ENCODE data around the gene SNED1. TPM values are rescaled to one million over a fixed set of nuclear protein-coding genes. Genes with fewer than 3 reads are reported as not detected.

The SNED1 gene
- total and polyA plus RNA-seq, 2 experiments from 2014 or later = 6.1 to 29.4 TPM

- TF ChIP-seq EZH2phosphoT487 (IDR thresholded peaks at IDR 0.05; ENCODE audit: insufficient read depth, low read depth) (no peak), EZH2 (IDR thresholded peaks at IDR 0.05; ENCODE audit: insufficient read depth, poor library complexity, severe bottlenecking) (no peak)
- H3K9me3 ChIP-seq (ENCODE audit: low read depth) = no peaks in the 10 kb centered on the region
- H4K20me1 ChIP-seq (ENCODE audit: insufficient read depth) = no peaks in the 10 kb centered on the region
- no peak for DNase-seq
- no peak overlapping the region for H3K9ac ChIP-seq
- H3K4me1 ChIP-seq (ENCODE audit: insufficient read depth) = no peaks in the 10 kb centered on the region
- WGBS, 2 experiments (ENCODE audit: low coverage in 1 of 2, low lambda C conversion rate in 2 of 2, missing lambda C conversion rate in 2 of 2) = 94% methylated on average over 24 of the region's 24 CpGs
- no peaks in the 10 kb centered on the region for H3K36me3 ChIP-seq (ENCODE audit: low read depth)
- H3K4me2 ChIP-seq (ENCODE audit: unreplicated experiment) = no peak overlapping the region
- no peaks in the 10 kb centered on the region for H3K27me3 ChIP-seq (replicated peaks; ENCODE audit: insufficient read depth)
- H3K9me2 ChIP-seq (ENCODE audit: insufficient read depth) = no peaks in the 10 kb centered on the region
- in situ Hi-C loops (cut with MboI) = no loop called here
- no peak overlapping the region for H2AFZ ChIP-seq
- no peaks in the 10 kb centered on the region for H3K79me2 ChIP-seq (ENCODE audit: insufficient read depth)
- H3K4me3 ChIP-seq = no peak overlapping the region
- H3F3A ChIP-seq (ENCODE audit: insufficient read depth) = no peaks in the 10 kb centered on the region
- no peak overlapping the region for H3K27ac ChIP-seq
Observed at GRCh38 chr2:241139531-241140444, 141.4 kb downstream of the SNED1 start.

- WGBS, 2 experiments (ENCODE audit: low coverage in 1 of 2, low lambda C conversion rate in 2 of 2, missing lambda C conversion rate in 2 of 2) = 92 to 95% methylated on average over 10 of the region's 10 CpGs
- H3K36me3 ChIP-seq (ENCODE audit: low read depth) = no peaks in the 10 kb centered on the region
Observed at GRCh38 chr2:241140445-241140840, 142.0 kb downstream of the SNED1 start.

GRCh38 chr2:241141214-241141770 is 142.9 kb downstream of the SNED1 start:
- no peaks in the 10 kb centered on the region for H3K27me3 ChIP-seq (replicated peaks; ENCODE audit: insufficient read depth)
- no peak overlapping the region for H3K4me2 ChIP-seq (ENCODE audit: unreplicated experiment)
- no peaks in the 10 kb centered on the region for H3K79me2 ChIP-seq (ENCODE audit: insufficient read depth)
- in situ Hi-C loops (cut with MboI) = no loop called here
- no peak overlapping the region for H2AFZ ChIP-seq
- no peak overlapping the region for H3K9ac ChIP-seq
- no peaks in the 10 kb centered on the region for H3F3A ChIP-seq (ENCODE audit: insufficient read depth)
- no peaks in the 10 kb centered on the region for H3K9me2 ChIP-seq (ENCODE audit: insufficient read depth)
- H3K4me3 ChIP-seq = no peak overlapping the region
- DNase-seq = no peak
- TF ChIP-seq EZH2phosphoT487 (IDR thresholded peaks at IDR 0.05; ENCODE audit: insufficient read depth, low read depth) (no peak), EZH2 (IDR thresholded peaks at IDR 0.05; ENCODE audit: insufficient read depth, poor library complexity, severe bottlenecking) (no peak)
- 97 to 98% methylated on average over 11 to 14 of the region's 14 CpGs for WGBS, 2 experiments (ENCODE audit: low coverage in 1 of 2, low lambda C conversion rate in 2 of 2, missing lambda C conversion rate in 2 of 2)
- H4K20me1 ChIP-seq (ENCODE audit: insufficient read depth) = no peaks in the 10 kb centered on the region
- H3K27ac ChIP-seq = no peak overlapping the region
- H3K36me3 ChIP-seq (ENCODE audit: low read depth) = no peaks in the 10 kb centered on the region
- H3K9me3 ChIP-seq (ENCODE audit: low read depth) = no peaks in the 10 kb centered on the region
- no peaks in the 10 kb centered on the region for H3K4me1 ChIP-seq (ENCODE audit: insufficient read depth)

More at GRCh38 chr2:241140445-241140840, 142.0 kb downstream of the SNED1 start:
- H3K9ac ChIP-seq = no peak overlapping the region
- H3K4me2 ChIP-seq (ENCODE audit: unreplicated experiment) = no peak overlapping the region
- H3K27ac ChIP-seq = no peak overlapping the region
- no peaks in the 10 kb centered on the region for H3K9me3 ChIP-seq (ENCODE audit: low read depth)
- H4K20me1 ChIP-seq (ENCODE audit: insufficient read depth) = no peaks in the 10 kb centered on the region
- H3K27me3 ChIP-seq (replicated peaks; ENCODE audit: insufficient read depth) = no peaks in the 10 kb centered on the region
- no peak for TF ChIP-seq EZH2 (IDR thresholded peaks at IDR 0.05; ENCODE audit: insufficient read depth, poor library complexity, severe bottlenecking)
- no peak for DNase-seq
- H3K79me2 ChIP-seq (ENCODE audit: insufficient read depth) = no peaks in the 10 kb centered on the region
- no peak overlapping the region for H2AFZ ChIP-seq
- no peaks in the 10 kb centered on the region for H3K9me2 ChIP-seq (ENCODE audit: insufficient read depth)
- no peak overlapping the region for H3K4me3 ChIP-seq
- H3K4me1 ChIP-seq (ENCODE audit: insufficient read depth) = no peaks in the 10 kb centered on the region
- in situ Hi-C loops (cut with MboI) = no loop called here
- H3F3A ChIP-seq (ENCODE audit: insufficient read depth) = no peaks in the 10 kb centered on the region

GRCh38 chr2:241142063-241142462 is 143.6 kb downstream of the SNED1 start:
- H4K20me1 ChIP-seq (ENCODE audit: insufficient read depth) = no peaks in the 10 kb centered on the region
- H3K9ac ChIP-seq = no peak overlapping the region
- WGBS, 2 experiments (ENCODE audit: low coverage in 1 of 2, low lambda C conversion rate in 2 of 2, missing lambda C conversion rate in 2 of 2) = 98% methylated on average over 5 to 6 of the region's 6 CpGs
- DNase-seq = no peak
- no peaks in the 10 kb centered on the region for H3K4me1 ChIP-seq (ENCODE audit: insufficient read depth)
- no peaks in the 10 kb centered on the region for H3K9me3 ChIP-seq (ENCODE audit: low read depth)
- no peak overlapping the region for H2AFZ ChIP-seq
- no peaks in the 10 kb centered on the region for H3K9me2 ChIP-seq (ENCODE audit: insufficient read depth)
- no peaks in the 10 kb centered on the region for H3F3A ChIP-seq (ENCODE audit: insufficient read depth)
- no peaks in the 10 kb centered on the region for H3K79me2 ChIP-seq (ENCODE audit: insufficient read depth)
- no peaks in the 10 kb centered on the region for H3K27me3 ChIP-seq (replicated peaks; ENCODE audit: insufficient read depth)
- no peak overlapping the region for H3K27ac ChIP-seq
- H3K4me2 ChIP-seq (ENCODE audit: unreplicated experiment) = no peak overlapping the region
- H3K36me3 ChIP-seq (ENCODE audit: low read depth) = no peaks in the 10 kb centered on the region
- H3K4me3 ChIP-seq = no peak overlapping the region
- TF ChIP-seq EZH2 (IDR thresholded peaks at IDR 0.05; ENCODE audit: insufficient read depth, poor library complexity, severe bottlenecking) (no peak), EZH2phosphoT487 (IDR thresholded peaks at IDR 0.05; ENCODE audit: insufficient read depth, low read depth) (no peak)
- in situ Hi-C loops (cut with MboI) = no loop called here

All from GM23248 (cell line).